Caco-2 (cell line): ENCODE measurements around the gene CCDC77. TPM values are rescaled to one million over a fixed set of nuclear protein-coding genes. Genes with fewer than 3 reads are reported as not detected.

Experiments
- BruUV-seq: library from RNA; stranded (reverse); fragments of 400-500 nt; replicated peaks from 2 replicates; lab custom pipeline; 2021; lab: Mats Ljungman, UMichigan
- CTCF ChIA-PET: fragments of 300-600 bp; sonication (Branson Sonifier 250); formaldehyde crosslinking; loops from one replicate; lab custom pipeline; 2022; ENCODE audit warnings: antibody characterized with exemption; lab: Charles Lee
- POLR2A ChIA-PET: fragments of 300-600 bp; sonication (Branson Sonifier 250); formaldehyde crosslinking; loops from one replicate; lab custom pipeline; 2022; ENCODE audit warnings: antibody characterized with exemption; lab: Charles Lee
- DNase-seq, 2 experiments: peaks; one replicate each; pipeline versions ENCODE4 v3.0.0 to v3.0.0-alpha.2; 2020 to 2022
- H3K27me3 ChIP-seq: replicated peaks from 2 replicates; pipeline ENCODE4 v1.6.0; 2011; ENCODE audit warnings: low read length; ENCODE audit not compliant: control insufficient read depth, insufficient read depth
- H3K36me3 ChIP-seq: 2 replicates; pipeline ENCODE4 v1.5.1; 2011; ENCODE audit warnings: low read length; ENCODE audit not compliant: control insufficient read depth, insufficient read depth
- H3K4me1 ChIP-seq: fragments of 250-450 bp; sonication (Bioruptor Pico); 2 replicates; pipeline ENCODE4 v1.5.1; 2020; ENCODE audit warnings: mild to moderate bottlenecking
- H3K4me3 ChIP-seq: 2 replicates; pipeline ENCODE4 v1.5.1; 2011; ENCODE audit warnings: low read depth, mild to moderate bottlenecking, control low read depth, low read length
- H3K9me3 ChIP-seq: fragments of 250-450 bp; sonication (Bioruptor Pico); 2 replicates; pipeline ENCODE4 v1.5.1; 2020; ENCODE audit warnings: mild to moderate bottlenecking, moderate library complexity
- H3K27ac Mint-ChIP-seq: one replicate; pipeline ENCODE4 v1.8.0; 2022; ENCODE audit warnings: mixed read lengths; ENCODE audit not compliant: unreplicated experiment
- H3K27me3 Mint-ChIP-seq: one replicate; pipeline ENCODE4 v1.8.0; 2022; ENCODE audit warnings: mixed read lengths; ENCODE audit not compliant: insufficient read depth, unreplicated experiment
- H3K36me3 Mint-ChIP-seq: one replicate; pipeline ENCODE4 v1.8.0; 2022; ENCODE audit warnings: mild to moderate bottlenecking, mixed read lengths; ENCODE audit not compliant: insufficient read depth, unreplicated experiment
- H3K4me1 Mint-ChIP-seq: one replicate; pipeline ENCODE4 v1.8.0; 2022; ENCODE audit warnings: low read depth, mixed read lengths; ENCODE audit not compliant: unreplicated experiment
- H3K4me3 Mint-ChIP-seq: one replicate; pipeline ENCODE4 v1.8.0; 2022; ENCODE audit warnings: mild to moderate bottlenecking, moderate library complexity, mixed read lengths; ENCODE audit not compliant: unreplicated experiment
- H3K9me3 Mint-ChIP-seq: one replicate; pipeline ENCODE4 v1.8.0; 2022; ENCODE audit warnings: mixed read lengths; ENCODE audit not compliant: unreplicated experiment
- intact Hi-C: fragments of 100-400 bp; cut with micrococcal nuclease; formaldehyde crosslinking; loops from one replicate; pipeline ENCODE4 v1.10.0; 2022; ENCODE audit not compliant: unreplicated experiment
- total RNA-seq: library from RNA; stranded (reverse); gene quantifications from 2 replicates; pipeline ENCODE4 v1.2.3, GENCODE V29; 2022
- TF ChIP-seq, protein P1 (sequence below), 2 experiments: fragments of 200-600 bp in 1 of 2; IDR thresholded peaks; 1 replicate in 1 of 2; 2 replicates in 1 of 2; pipeline versions ENCODE4 v1.5.1 to v1.8.0; 2011 to 2022; ENCODE audit warnings: antibody characterized with exemption in 1 of 2, control low read depth in 1 of 2, inconsistent platforms in 1 of 2, low read depth in 1 of 2, low read length in 1 of 2, mild to moderate bottlenecking in 1 of 2, moderate library complexity in 1 of 2; ENCODE audit not compliant: insufficient read depth in 1 of 2, severe bottlenecking in 1 of 2, unreplicated experiment in 1 of 2

CCDC77 gene
- total RNA-seq, 1 experiment from 2014 or later = 33.0 TPM

DNA sequence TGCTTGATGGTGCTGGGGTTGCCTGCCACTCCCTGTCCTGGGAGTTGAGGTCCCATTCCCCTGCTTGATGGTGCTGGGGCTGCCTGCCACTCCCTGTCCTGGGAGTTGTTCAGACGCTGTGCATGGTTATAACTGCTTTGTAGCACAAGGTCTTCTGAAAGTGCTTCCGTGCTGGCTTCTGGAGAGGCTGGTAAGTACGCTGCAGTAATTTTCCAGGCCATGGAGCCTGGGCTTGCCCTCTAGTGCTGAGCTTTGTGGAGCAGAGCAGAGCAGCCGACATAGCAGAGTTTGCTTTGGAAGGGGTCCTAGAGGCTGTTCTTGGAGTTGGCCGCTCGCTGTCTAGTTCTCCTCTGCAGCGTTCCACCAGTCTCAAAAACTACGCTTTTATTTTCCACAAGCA lies 64.6 kb downstream of the CCDC77 start:
- Histone ChIP-seq H3K27me3 (no peaks in the 10 kb centered on the region), H3K36me3 (peaks cover 3% of the 10 kb centered on the region; the same call in 1 of the 2 replicates), H3K9me3 (no peaks in the 10 kb centered on the region), H3K4me3 (no peak overlapping the region), H3K4me1 (peaks cover 20% of the 10 kb centered on the region)
- ChIA-PET POLR2A (no interaction called here), CTCF (no interaction called here)
- Mint-ChIP-seq H3K27ac (no peak overlapping the region), H3K27me3 (no peaks in the 10 kb centered on the region), H3K4me3 (no peak overlapping the region), H3K4me1 (peaks cover 35% of the 10 kb centered on the region), H3K9me3 (no peaks in the 10 kb centered on the region), H3K36me3 (peaks cover 10% of the 10 kb centered on the region)
- TF ChIP-seq, protein P1, sequence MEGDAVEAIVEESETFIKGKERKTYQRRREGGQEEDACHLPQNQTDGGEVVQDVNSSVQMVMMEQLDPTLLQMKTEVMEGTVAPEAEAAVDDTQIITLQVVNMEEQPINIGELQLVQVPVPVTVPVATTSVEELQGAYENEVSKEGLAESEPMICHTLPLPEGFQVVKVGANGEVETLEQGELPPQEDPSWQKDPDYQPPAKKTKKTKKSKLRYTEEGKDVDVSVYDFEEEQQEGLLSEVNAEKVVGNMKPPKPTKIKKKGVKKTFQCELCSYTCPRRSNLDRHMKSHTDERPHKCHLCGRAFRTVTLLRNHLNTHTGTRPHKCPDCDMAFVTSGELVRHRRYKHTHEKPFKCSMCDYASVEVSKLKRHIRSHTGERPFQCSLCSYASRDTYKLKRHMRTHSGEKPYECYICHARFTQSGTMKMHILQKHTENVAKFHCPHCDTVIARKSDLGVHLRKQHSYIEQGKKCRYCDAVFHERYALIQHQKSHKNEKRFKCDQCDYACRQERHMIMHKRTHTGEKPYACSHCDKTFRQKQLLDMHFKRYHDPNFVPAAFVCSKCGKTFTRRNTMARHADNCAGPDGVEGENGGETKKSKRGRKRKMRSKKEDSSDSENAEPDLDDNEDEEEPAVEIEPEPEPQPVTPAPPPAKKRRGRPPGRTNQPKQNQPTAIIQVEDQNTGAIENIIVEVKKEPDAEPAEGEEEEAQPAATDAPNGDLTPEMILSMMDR (IDR thresholded peaks at IDR 0.05; ENCODE audit: insufficient read depth in 1 of 2, low read depth in 1 of 2, low read length in 1 of 2, severe bottlenecking in 1 of 2, unreplicated experiment in 1 of 2) = no peak
- no peak for DNase-seq
- intact Hi-C loops = no loop called here
- BruUV-seq = no TSS peak

DNA sequence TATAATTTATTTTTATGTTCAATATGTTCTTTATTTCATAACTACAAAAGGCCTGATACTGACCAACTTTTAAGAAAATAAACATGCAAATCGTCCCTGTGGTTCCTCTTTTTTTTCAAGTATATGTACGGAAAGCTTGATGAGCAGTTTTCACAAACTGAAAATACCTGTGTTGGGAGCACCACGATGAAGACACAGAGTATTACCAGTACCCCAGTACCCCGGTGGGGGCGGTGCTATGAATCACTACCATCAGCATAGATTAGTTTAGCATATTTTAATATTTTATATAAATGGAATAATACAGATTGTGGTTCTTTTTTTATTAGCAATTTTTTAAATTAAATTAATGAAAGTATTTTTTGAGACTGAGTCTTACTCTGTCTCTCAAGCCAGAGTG lies 65.3 kb downstream of the CCDC77 start:
- H3K36me3 Mint-ChIP-seq = peaks cover 3% of the 10 kb centered on the region
- no peaks in the 10 kb centered on the region for H3K9me3 ChIP-seq
- no peaks in the 10 kb centered on the region for H3K27me3 Mint-ChIP-seq
- no peaks in the 10 kb centered on the region for H3K27me3 ChIP-seq
- H3K36me3 ChIP-seq = peaks cover 3% of the 10 kb centered on the region; the same call in 1 of the 2 replicates
- no peak overlapping the region for H3K27ac Mint-ChIP-seq
- CTCF ChIA-PET = no interaction called here
- TF ChIP-seq, protein P1 (IDR thresholded peaks at IDR 0.05; ENCODE audit: insufficient read depth in 1 of 2, low read depth in 1 of 2, low read length in 1 of 2, severe bottlenecking in 1 of 2, unreplicated experiment in 1 of 2) = no peak
- peaks cover 28% of the 10 kb centered on the region for H3K4me1 Mint-ChIP-seq
- POLR2A ChIA-PET = no interaction called here
- H3K4me1 ChIP-seq = peaks cover 13% of the 10 kb centered on the region
- H3K4me3 ChIP-seq = no peak overlapping the region
- intact Hi-C loops = no loop called here
- no peak for DNase-seq
- H3K4me3 Mint-ChIP-seq = no peak overlapping the region
- H3K9me3 Mint-ChIP-seq = no peaks in the 10 kb centered on the region
- BruUV-seq = no TSS peak

DNA sequence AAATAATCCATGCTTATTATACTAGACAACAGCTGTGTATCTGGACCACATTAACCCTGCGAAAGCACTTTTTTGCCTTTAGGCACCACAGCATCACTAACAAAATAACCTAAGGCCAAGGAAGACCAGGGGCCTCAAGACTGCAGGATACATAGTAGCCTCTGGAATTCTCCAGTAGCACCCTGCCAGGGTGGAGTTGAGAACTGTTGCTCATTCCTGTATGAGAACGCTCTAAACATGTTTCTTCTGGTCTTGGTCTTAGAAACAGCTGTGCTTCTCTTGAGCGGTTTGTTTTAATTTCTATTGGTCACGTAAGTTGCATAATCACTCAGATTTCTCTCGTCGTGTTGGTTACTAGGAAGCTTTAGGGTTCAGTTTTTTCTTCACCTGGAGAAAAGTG lies 66.1 kb downstream of the CCDC77 start:
- Mint-ChIP-seq H3K4me1 (peaks cover 20% of the 10 kb centered on the region), H3K36me3 (no peaks in the 10 kb centered on the region), H3K9me3 (no peaks in the 10 kb centered on the region), H3K27ac (no peak overlapping the region), H3K27me3 (no peaks in the 10 kb centered on the region), H3K4me3 (no peak overlapping the region)
- TF ChIP-seq, protein P1 (IDR thresholded peaks at IDR 0.05; ENCODE audit: insufficient read depth in 1 of 2, low read depth in 1 of 2, low read length in 1 of 2, severe bottlenecking in 1 of 2, unreplicated experiment in 1 of 2) = no peak
- Histone ChIP-seq H3K4me1 (peaks cover 10% of the 10 kb centered on the region), H3K36me3 (peaks cover 3% of the 10 kb centered on the region; the same call in 1 of the 2 replicates), H3K27me3 (no peaks in the 10 kb centered on the region), H3K4me3 (no peak overlapping the region), H3K9me3 (no peaks in the 10 kb centered on the region)
- BruUV-seq = no TSS peak
- CTCF ChIA-PET = no interaction called here
- intact Hi-C loops = no loop called here
- no peak for DNase-seq
- POLR2A ChIA-PET = no interaction called here
